GM19035 (cell line): Measurements from ENCODE around the gene ACSS3.
"Not testable (repeated sequence)": the region's sequence is repeated elsewhere in the genome, so short reads cannot be mapped to it uniquely, and the experiment has no call there.

Experiments used
- ATAC-seq: cut with Tn5 transposase; IDR thresholded peaks from one replicate; pipeline ENCODE4 v1.9.1; 2021; ENCODE audit not compliant: unreplicated experiment

Gene ACSS3

GRCh38 chr12:81166790-81167189 lies 88.9 kb downstream of the ACSS3 start:
- ATAC-seq: no peak

- ATAC-seq: no peak
Measured at GRCh38 chr12:81167694-81168093, 89.8 kb downstream of the ACSS3 start.

DNA sequence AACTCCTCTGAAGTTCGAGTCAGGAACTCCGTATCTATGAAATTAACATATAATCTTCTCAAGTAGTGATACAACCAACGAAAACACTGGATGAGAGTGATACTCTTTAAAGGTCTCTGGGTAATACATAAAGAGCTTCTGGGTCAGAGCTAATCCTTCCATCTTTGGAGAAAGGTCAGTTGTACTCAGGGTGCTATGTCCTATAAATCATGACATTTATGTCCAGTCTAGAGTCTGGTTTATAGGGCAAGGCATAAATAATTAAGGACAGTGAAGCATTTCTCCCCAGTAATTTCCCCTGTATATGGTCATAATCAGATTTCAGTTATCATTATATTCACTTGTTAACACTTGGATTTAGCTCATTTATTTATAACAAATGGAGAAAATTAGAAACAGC lies 90.6 kb downstream of the ACSS3 start:
- ATAC-seq: no peak

GRCh38 chr12:81170072-81170471 lies 92.2 kb downstream of the ACSS3 start:
- ATAC-seq: no peak

DNA sequence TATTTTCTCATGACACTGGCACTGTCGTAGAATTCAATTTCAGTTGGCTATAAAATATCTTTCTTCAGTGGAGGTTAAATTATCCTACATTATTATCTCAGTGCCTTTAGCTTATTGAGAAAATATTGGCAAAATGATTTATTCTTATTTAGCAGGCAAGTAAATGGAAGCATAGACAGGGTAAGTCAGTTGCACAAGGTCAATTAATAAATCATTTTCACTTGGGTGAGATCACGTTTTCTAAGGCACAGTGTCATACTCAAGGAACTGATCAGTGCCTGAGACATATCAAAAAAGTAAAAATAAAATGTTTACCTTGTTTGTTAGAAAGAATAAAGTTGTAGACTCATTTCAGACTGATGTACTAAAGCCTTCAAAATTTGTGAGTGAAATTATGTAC lies 95.0 kb downstream of the ACSS3 start:
- ATAC-seq: no peak

DNA sequence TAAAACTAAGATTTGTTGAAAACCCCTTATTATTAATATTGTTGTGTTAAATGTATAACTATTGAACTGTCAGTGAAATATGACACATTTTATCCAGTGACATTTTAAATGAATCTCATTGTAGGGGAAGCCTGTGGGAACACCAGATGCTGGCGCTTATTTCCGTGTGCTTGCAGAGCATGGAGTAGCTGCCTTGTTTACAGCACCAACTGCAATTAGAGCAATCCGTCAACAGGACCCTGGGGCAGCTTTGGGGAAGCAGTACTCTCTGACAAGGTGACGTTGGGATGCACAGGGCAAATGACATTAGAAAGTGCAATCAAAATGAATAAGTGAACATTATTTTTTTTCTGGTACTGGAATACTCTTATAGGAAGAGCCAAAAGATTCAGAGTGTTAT lies 96.8 kb downstream of the ACSS3 start:
- no peak for ATAC-seq

- ATAC-seq: no peak
Measured at GRCh38 chr12:81176796-81177195, 98.9 kb downstream of the ACSS3 start.

GRCh38 chr12:81181691-81182090 lies 103.8 kb downstream of the ACSS3 start:
- ATAC-seq: no peak

DNA sequence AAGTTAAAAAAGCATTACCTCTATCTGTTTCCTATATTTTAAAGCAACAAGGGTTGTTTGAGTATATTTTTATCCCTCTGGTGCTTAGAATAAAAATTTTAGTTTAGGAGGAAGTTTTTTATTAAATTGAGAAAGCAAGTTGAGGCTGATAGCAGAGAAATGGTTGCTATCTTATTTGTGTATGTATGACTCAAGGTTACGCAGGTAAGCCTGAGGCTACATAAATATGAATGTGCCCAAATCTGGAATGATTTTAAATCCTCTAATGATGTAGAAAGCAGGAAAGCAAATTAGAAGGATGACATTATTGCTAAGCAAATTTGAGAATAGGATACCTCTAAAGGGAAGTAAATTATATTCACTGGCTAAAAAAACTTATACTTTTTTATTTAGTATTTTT lies 109.8 kb downstream of the ACSS3 start:
- no peak for ATAC-seq

DNA sequence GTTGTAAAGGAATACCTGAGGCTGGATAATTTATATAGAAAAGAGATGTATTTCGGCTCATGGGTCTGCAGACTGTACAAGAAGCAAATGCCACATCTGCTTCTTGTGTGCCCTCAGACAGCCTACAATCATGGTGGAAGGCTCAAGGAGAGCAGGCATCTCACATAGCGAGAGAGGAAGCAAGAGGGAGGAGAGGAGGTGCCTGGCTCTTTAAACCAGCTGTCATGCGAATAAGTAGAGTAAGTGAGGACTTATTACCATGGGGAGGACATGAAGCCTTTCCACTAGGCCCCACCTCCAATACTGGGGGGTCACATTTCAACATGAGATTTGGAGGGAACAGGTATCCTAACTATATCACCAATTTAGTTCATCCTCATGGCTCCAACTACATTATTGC lies 118.7 kb downstream of the ACSS3 start:
- ATAC-seq: no peak

DNA sequence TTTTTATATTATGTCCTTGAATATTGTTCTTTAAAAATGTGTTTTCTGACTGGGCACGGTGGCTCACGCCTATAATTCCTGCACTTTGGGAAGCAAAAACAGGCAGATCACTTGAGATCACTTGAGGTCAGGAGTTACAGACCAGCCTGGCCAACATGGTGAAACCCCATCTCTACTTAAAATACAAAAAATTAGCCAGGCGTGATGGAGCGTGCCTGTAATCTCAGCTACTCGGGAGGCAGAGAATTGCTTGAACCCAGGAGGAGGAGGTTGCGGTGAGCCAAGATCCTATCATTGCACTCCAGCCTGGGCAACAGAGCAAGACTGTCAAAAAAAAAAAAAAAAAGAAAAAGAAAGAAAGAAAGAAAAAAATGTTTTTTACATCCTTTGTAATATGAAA lies 122.7 kb downstream of the ACSS3 start:
- ATAC-seq: not testable (repeated sequence)

- no peak for ATAC-seq
Measured at GRCh38 chr12:81203671-81204204, 125.9 kb downstream of the ACSS3 start.

DNA sequence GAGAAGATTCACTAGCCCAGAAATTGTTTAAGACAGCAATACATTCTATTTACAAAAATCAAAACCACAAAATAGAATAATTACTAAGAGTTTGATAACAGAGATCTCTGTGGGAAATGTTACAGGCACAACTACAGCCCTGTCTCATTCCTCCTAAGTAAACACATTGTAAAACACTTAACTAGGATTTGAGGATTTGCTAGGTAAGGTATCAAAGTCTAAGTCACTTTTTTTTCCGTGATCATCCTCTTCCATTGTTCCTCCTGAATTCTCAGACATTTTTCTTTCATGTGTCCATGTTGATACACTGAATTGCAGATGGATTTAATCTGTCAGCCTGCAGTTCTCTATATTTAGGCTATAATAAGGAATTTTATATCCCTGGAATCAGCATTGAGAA lies 127.5 kb downstream of the ACSS3 start:
- no peak for ATAC-seq

DNA sequence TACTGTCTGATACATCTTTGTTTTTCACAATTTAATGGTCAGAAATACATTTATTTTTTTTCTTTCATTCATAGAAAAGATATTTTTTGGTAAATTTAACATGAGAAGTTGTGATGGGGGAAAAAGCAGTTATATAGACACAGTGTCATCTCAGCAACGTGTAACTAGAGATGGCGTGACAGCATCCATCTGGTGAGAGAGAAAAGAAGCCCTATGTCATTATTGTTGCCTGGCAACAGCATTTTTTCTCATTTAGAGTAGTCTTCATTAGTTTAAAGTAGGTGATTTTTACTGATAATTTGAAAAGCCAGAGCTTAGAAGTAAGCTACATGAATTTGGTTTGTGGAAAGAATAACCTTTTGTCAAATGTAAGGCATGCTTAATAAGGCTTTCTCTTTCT lies 128.6 kb downstream of the ACSS3 start:
- no peak for ATAC-seq

DNA sequence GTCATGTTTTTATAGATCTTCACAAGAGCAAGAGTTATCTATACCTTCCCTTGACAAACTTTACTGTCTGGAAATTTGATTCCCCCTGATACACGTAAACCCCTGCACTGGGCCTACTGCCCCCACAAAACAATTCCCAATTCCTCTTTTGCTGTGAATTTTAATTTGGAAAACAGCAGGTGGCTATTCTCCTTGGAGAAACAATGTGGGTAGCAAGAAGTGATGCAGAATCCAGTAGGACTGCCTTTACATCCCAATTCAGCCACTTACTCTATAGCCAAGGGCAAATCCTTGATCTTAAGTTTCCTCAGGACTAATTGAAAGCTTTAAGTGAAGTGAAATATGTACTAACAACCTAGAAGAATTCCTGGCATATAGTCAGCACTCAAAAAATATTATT lies 129.3 kb downstream of the ACSS3 start:
- no peak for ATAC-seq

- no peak for ATAC-seq
Measured at GRCh38 chr12:81207664-81208063, 129.8 kb downstream of the ACSS3 start.

DNA sequence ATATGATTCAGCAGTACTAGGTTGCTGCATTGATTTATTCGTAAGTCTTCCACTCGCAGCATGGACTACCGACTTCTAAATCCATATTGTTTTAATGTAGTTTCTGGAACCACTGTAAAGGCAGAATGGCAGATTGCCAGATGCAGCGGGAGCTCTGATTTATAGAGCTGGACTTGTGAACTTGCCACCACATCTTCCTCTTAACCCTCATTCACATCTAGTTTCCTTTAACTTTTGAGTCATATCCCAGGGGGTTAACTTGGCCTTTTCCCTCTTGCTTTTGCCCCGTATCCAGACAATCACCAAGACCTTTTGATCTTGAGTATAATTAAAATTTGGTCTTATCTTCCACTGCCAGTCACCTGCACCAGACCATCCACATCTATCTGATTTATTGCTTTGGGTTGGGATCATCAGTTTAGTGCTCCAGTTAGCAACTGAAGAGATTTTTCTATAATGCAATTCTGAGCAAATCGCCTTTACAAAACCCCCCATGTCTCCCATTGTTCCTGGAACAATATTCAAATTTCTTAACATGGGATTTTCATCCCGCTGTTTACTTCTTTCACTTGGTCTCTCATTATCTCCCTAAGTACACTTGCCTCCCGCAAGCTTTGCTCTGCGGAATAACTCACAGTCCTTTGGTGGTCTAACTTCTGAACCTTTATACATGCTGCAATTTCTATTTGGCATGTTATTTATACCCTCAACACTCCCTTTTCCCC lies 130.5 kb downstream of the ACSS3 start:
- no peak for ATAC-seq

GRCh38 chr12:81209012-81209411 lies 131.1 kb downstream of the ACSS3 start:
- no peak for ATAC-seq

- ATAC-seq: not testable (repeated sequence)
Measured at GRCh38 chr12:81209772-81210225, 131.9 kb downstream of the ACSS3 start.

GRCh38 chr12:81211306-81211705 lies 133.4 kb downstream of the ACSS3 start:
- no peak for ATAC-seq

- no peak for ATAC-seq
Measured at GRCh38 chr12:81212996-81213696, 135.3 kb downstream of the ACSS3 start.

GRCh38 chr12:81216739-81217138 lies 138.9 kb downstream of the ACSS3 start:
- no peak for ATAC-seq
